GM12878 (cell line): ENCODE data around the gene ASGR1. TPM values are rescaled to one million over a fixed set of nuclear protein-coding genes. Genes with fewer than 3 reads are reported as not detected.

Experiments
- ATAC-seq: fragments of 200-7000 bp; cut with Tn5 transposase; 3 replicates; pipeline ENCODE4 v1.9.1; 2020; ENCODE audit warnings: mild to moderate bottlenecking, moderate library complexity
- BruUV-seq: library from RNA; stranded (reverse); fragments of 400-500 nt; replicated peaks from 2 replicates; lab custom pipeline; 2021; lab: Mats Ljungman, UMichigan
- CTCF ChIA-PET: fragments of 300-600 bp; sonication (Branson Sonifier 250); formaldehyde crosslinking; extraction: SDS; loops from one replicate; lab custom pipeline; 2021; ENCODE audit warnings: inconsistent platforms; lab: Yijun Ruan, JAX
- POLR2A ChIA-PET: fragments of 350-600 bp; formaldehyde crosslinking; extraction: SDS; loops from one replicate; lab custom pipeline; 2021; ENCODE audit warnings: inconsistent platforms; lab: Charles Lee
- RAD21 ChIA-PET: fragments of 300-600 bp; sonication (Branson Sonifier 250); formaldehyde crosslinking; loops from one replicate; lab custom pipeline; 2023; ENCODE audit warnings: antibody characterized with exemption; ENCODE audit not compliant: unreplicated experiment; lab: Charles Lee
- SMC1A ChIA-PET: fragments of 300-600 bp; sonication (Branson Sonifier 250); formaldehyde crosslinking; loops from one replicate; lab custom pipeline; 2023; ENCODE audit not compliant: unreplicated experiment, uncharacterized antibody; lab: Charles Lee
- DNase-seq: peaks from one replicate; pipeline ENCODE4 v3.0.0-alpha.2; 2011; ENCODE audit warnings: low read depth, low spot score
- FAIRE-seq: peaks from 3 replicates; lab custom pipeline; 2011; peaks lifted over from hg19 to GRCh38; lab: Jason Lieb, UNC
- H2AFZ ChIP-seq: 2 replicates; pipeline ENCODE4 v1.6.0; 2011; ENCODE audit warnings: low read depth, low read length, control low read depth; ENCODE audit not compliant: control insufficient read depth
- H3K27ac ChIP-seq: 2 replicates; pipeline ENCODE4 v1.5.1; 2011; ENCODE audit warnings: control low read depth; ENCODE audit not compliant: control insufficient read depth, insufficient read depth
- H3K27me3 ChIP-seq, 2 experiments: replicated peaks in 1 of 2; 2 replicates each; pipeline versions ENCODE4 v1.6.0 to v1.6.1; 2011; ENCODE audit warnings: low read length in 1 of 2; ENCODE audit not compliant: control insufficient read depth in 2 of 2, insufficient read depth in 2 of 2
- H3K36me3 ChIP-seq, 2 experiments: 2 replicates each; pipeline ENCODE4 v1.5.1; 2011; ENCODE audit warnings: low read length in 1 of 2; ENCODE audit not compliant: control insufficient read depth in 2 of 2, insufficient read depth in 2 of 2
- H3K4me1 ChIP-seq: 2 replicates; pipeline ENCODE4 v1.6.1; 2011; ENCODE audit warnings: mild to moderate bottlenecking, low read length, moderate library complexity, mixed read lengths; ENCODE audit not compliant: control insufficient read depth, insufficient read depth
- H3K4me2 ChIP-seq: 2 replicates; pipeline ENCODE4 v1.6.0; 2011; ENCODE audit warnings: control low read depth; ENCODE audit not compliant: control insufficient read depth, insufficient read depth
- H3K4me3 ChIP-seq: fragments of 200-600 bp; sonication (generic); 2 replicates; pipeline ENCODE4 v1.5.1; 2016
- H3K79me2 ChIP-seq: 2 replicates; pipeline ENCODE4 v1.6.0; 2011; ENCODE audit warnings: low read length; ENCODE audit not compliant: control insufficient read depth, insufficient read depth
- H3K9ac ChIP-seq: 2 replicates; pipeline ENCODE4 v1.8.0; 2011; ENCODE audit warnings: low read length, control low read depth, mixed read lengths; ENCODE audit not compliant: control insufficient read depth, insufficient read depth
- H3K9me3 ChIP-seq: replicated peaks from 3 replicates; pipeline ENCODE4 v1.5.1; 2011; ENCODE audit warnings: mild to moderate bottlenecking, low read length; ENCODE audit not compliant: control insufficient read depth, insufficient read depth
- H4K20me1 ChIP-seq: 2 replicates; pipeline ENCODE4 v1.6.0; 2011; ENCODE audit not compliant: control insufficient read depth, insufficient read depth
- BMI1 ChIP-seq: fragments of 450-650 bp; IDR thresholded peaks from 2 replicates; pipeline ENCODE4 v1.6.1; 2016; ENCODE audit warnings: mild to moderate bottlenecking, moderate library complexity, borderline replicate concordance
- NFYB ChIP-seq: IDR thresholded peaks from 2 replicates; pipeline ENCODE4 v1.6.1; 2011; ENCODE audit warnings: low read depth, mild to moderate bottlenecking, low read length, improper control_type of control experiment, moderate library complexity; ENCODE audit not compliant: insufficient read depth
- PAX5 ChIP-seq: IDR thresholded peaks from 2 replicates; pipeline ENCODE4 v1.6.1; 2011; ENCODE audit warnings: low read depth, low read length, borderline replicate concordance
- RELA ChIP-seq: fragments of 450-650 bp; IDR thresholded peaks from 2 replicates; pipeline ENCODE4 v1.8.0; 2014; ENCODE audit warnings: borderline replicate concordance; ENCODE audit not compliant: partially characterized antibody
- SMC3 ChIP-seq: IDR thresholded peaks from 2 replicates; pipeline ENCODE4 v1.6.1; 2011; ENCODE audit warnings: low read length, improper control_type of control experiment, borderline replicate concordance
- ZZZ3 ChIP-seq: IDR thresholded peaks from 2 replicates; pipeline ENCODE4 v1.6.1; 2011; ENCODE audit warnings: low read depth; ENCODE audit not compliant: control insufficient read depth, insufficient read length
- WGBS: methylation state at CpG from one replicate; pipeline ENCODE4 v1.1.6; 2016; ENCODE audit warnings: low lambda C conversion rate; ENCODE audit not compliant: insufficient replicate concordance, insufficient coverage; ENCODE audit errors: missing lambda C conversion rate; 5-methylcytosine and 5-hydroxymethylcytosine counted together
- in situ Hi-C: fragments of 300-500 bp; cut with MboI; formaldehyde crosslinking; loops from 9 replicates; pipeline ENCODE4 v1.14.3; 2018; ENCODE audit warnings: mixed read lengths
- intact Hi-C: fragments of 100-400 bp; cut with micrococcal nuclease; formaldehyde crosslinking; loops from one replicate; pipeline ENCODE4 v1.14.2; 2022; ENCODE audit not compliant: unreplicated experiment
- polyA plus RNA-seq, 11 experiments: library from polyadenylated mRNA; depleted of rRNA in 4 of 11; unstranded in 6 of 11; stranded (reverse) in 5 of 11; fragments of >200 nt; fragmentation: Nextera tagmentation in 4 of 11; fragmentation: Illumina TruSeq in 1 of 11; extraction: Ambion mirVana in 4 of 11; extraction: Trizol in 1 of 11; gene quantifications; 1 replicate in 1 of 11; 2 replicates in 10 of 11; pipeline versions ENCODE4 v1.2.1 to v1.2.3, GENCODE V29; 2011 to 2016; ENCODE audit warnings: inconsistent platforms in 2 of 11, missing spikeins in 2 of 11, low read depth in 1 of 11
- total RNA-seq, 4 experiments: library from RNA; depleted of rRNA in 3 of 4; stranded (reverse); fragments of >200 nt in 3 of 4; fragmentation: Illumina TruSeq in 1 of 4; extraction: Trizol in 1 of 4; gene quantifications; 2 replicates each; pipeline versions ENCODE4 v1.2.1 to v1.2.3, GENCODE V29; 2013 to 2021
- TF ChIP-seq, protein P1 (sequence below): IDR thresholded peaks from 2 replicates; pipeline ENCODE4 v1.6.1; 2011; ENCODE audit warnings: low read depth, low read length, improper control_type of control experiment, borderline replicate concordance
- TF ChIP-seq, protein P2 (sequence below): fragments of 450-650 bp; conservative IDR thresholded peaks from 2 replicates; pipeline ENCODE4 v1.6.1; 2017; ENCODE audit warnings: mild to moderate bottlenecking, moderate library complexity
- TF ChIP-seq, protein P3 (sequence below): fragments of 450-650 bp; IDR thresholded peaks from 2 replicates; pipeline ENCODE4 v1.6.1; 2017; ENCODE audit warnings: low read depth, mild to moderate bottlenecking, moderate library complexity
- TF ChIP-seq, protein P4 (sequence below): fragments of 450-650 bp; IDR thresholded peaks from 2 replicates; pipeline ENCODE4 v1.6.1; 2014; ENCODE audit warnings: mild to moderate bottlenecking

ASGR1 gene
- total and polyA plus RNA-seq, 10 of the 15 experiments (the other 5 are each of a cell fraction or from before 2014, with no cell fraction given), result 0.06 to 0.34 (median 0.14) TPM; not detected in 6

DNA sequence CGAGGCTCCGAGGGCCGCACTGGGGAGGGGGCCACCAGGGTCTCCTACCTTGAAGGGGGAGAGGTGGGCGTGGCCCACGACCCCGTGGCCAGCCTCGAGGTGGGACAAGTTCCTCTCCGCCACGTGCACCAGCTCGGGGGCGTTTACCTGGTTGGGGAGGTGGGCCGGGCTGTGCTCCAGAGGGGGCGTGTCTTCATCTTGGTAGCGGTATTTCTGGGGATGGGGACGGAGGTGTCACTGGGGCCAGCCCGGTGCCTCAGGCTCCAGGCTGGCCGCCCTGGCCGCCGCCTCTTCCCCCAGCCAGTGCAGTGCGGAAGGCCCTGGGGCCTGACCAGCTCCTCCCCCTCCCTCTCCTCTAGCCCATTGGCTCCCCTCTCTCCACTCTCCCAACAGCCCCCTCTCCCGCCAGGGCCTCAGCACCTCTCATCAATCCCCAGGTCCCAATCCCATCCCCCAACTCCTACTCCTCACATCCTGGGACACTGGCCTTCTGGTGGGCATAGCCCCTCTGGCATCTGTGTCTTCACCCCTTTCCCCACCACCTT lies 28.9 kb upstream of the ASGR1 start:
- ChIA-PET POLR2A (no interaction called here), SMC1A (no interaction called here), CTCF (no interaction called here)
- Histone ChIP-seq H3K9me3 (no peaks in the 10 kb centered on the region), H3K4me2 (no peak overlapping the region), H2AFZ (no peak overlapping the region), H3K79me2 (no peaks in the 10 kb centered on the region), H3K27ac (no peak overlapping the region)
- DNase-seq, result no peak
- no peak for TF ChIP-seq ZZZ3
- TF ChIP-seq, protein P1, sequence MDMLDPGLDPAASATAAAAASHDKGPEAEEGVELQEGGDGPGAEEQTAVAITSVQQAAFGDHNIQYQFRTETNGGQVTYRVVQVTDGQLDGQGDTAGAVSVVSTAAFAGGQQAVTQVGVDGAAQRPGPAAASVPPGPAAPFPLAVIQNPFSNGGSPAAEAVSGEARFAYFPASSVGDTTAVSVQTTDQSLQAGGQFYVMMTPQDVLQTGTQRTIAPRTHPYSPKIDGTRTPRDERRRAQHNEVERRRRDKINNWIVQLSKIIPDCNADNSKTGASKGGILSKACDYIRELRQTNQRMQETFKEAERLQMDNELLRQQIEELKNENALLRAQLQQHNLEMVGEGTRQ, result no peak
- no peak for TF ChIP-seq BMI1
- TF ChIP-seq, protein P2, sequence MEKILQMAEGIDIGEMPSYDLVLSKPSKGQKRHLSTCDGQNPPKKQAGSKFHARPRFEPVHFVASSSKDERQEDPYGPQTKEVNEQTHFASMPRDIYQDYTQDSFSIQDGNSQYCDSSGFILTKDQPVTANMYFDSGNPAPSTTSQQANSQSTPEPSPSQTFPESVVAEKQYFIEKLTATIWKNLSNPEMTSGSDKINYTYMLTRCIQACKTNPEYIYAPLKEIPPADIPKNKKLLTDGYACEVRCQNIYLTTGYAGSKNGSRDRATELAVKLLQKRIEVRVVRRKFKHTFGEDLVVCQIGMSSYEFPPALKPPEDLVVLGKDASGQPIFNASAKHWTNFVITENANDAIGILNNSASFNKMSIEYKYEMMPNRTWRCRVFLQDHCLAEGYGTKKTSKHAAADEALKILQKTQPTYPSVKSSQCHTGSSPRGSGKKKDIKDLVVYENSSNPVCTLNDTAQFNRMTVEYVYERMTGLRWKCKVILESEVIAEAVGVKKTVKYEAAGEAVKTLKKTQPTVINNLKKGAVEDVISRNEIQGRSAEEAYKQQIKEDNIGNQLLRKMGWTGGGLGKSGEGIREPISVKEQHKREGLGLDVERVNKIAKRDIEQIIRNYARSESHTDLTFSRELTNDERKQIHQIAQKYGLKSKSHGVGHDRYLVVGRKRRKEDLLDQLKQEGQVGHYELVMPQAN, result no peak
- TF ChIP-seq RELA, result no peak
- TF ChIP-seq PAX5, result no peak
- TF ChIP-seq, protein P3, sequence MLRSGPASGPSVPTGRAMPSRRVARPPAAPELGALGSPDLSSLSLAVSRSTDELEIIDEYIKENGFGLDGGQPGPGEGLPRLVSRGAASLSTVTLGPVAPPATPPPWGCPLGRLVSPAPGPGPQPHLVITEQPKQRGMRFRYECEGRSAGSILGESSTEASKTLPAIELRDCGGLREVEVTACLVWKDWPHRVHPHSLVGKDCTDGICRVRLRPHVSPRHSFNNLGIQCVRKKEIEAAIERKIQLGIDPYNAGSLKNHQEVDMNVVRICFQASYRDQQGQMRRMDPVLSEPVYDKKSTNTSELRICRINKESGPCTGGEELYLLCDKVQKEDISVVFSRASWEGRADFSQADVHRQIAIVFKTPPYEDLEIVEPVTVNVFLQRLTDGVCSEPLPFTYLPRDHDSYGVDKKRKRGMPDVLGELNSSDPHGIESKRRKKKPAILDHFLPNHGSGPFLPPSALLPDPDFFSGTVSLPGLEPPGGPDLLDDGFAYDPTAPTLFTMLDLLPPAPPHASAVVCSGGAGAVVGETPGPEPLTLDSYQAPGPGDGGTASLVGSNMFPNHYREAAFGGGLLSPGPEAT, result no peak
- TF ChIP-seq, protein P4, sequence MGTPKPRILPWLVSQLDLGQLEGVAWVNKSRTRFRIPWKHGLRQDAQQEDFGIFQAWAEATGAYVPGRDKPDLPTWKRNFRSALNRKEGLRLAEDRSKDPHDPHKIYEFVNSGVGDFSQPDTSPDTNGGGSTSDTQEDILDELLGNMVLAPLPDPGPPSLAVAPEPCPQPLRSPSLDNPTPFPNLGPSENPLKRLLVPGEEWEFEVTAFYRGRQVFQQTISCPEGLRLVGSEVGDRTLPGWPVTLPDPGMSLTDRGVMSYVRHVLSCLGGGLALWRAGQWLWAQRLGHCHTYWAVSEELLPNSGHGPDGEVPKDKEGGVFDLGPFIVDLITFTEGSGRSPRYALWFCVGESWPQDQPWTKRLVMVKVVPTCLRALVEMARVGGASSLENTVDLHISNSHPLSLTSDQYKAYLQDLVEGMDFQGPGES, result no peak
- no peak for TF ChIP-seq NFYB
- TF ChIP-seq SMC3, result no peak
- TF ChIP-seq, all 136 proteins: peak for 0
- Histone ChIP-seq H4K20me1 (no peaks in the 10 kb centered on the region), H3K4me3 (no peak overlapping the region), H3K9ac (no peak overlapping the region), H3K4me1 (peaks cover 6% of the 10 kb centered on the region; the same call in 1 of the 2 replicates), H3K36me3 (no peaks in the 10 kb centered on the region), H3K27me3 (no peaks in the 10 kb centered on the region)
- WGBS, result 35% methylated on average over 11 of the region's 21 CpGs
- in situ Hi-C loops, result no loop called here
- RAD21 ChIA-PET, result no interaction called here
- BruUV-seq, result no TSS peak
- no peak for FAIRE-seq
- ATAC-seq, result no peak
- intact Hi-C loops, result no loop called here
